ENCODE measurements around the gene KRT73. TPM values are rescaled to one million over a fixed set of nuclear protein-coding genes. Genes with fewer than 3 reads are reported as not detected.

KRT73 gene
- total and polyA plus RNA-seq, 2 donors (not counting 3 experiments of a cell fraction or from before 2014, with no cell fraction given): not detected

DNA sequence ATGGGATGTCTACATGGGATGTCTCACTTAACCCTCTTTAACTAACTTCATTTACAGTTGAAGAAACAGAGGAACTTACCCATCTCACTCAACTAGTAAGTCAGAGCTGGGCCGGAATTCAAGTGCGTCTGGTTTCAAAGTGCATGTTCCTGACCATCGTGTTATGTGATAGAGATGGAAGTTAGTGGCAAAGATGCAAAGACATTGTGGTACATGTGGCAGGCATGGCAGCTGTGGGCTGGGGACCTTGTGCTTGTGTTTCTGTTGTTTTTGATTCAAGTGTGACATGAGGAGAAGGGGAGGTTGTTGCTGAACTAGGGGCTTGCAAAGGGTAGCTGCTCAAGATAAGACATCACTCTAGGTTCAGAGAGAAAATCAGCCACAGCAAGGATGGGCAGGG lies 42.4 kb downstream of the KRT73 start:
- Histone ChIP-seq H3K27ac (ENCODE audit: insufficient read depth, low read depth, low read length) (no peak overlapping the region), H3K27me3 (ENCODE audit: control insufficient read depth in 2 of 2, insufficient read depth in 2 of 2, low read length in 2 of 2) (peaks cover 0 to 2% of the 10 kb centered on the region in 2 experiments), H3K79me2 (ENCODE audit: control insufficient read depth, insufficient read depth, low read length) (no peaks in the 10 kb centered on the region), H4K20me1 (replicated peaks; ENCODE audit: control insufficient read depth, extremely low read depth, insufficient read depth, low read length) (no peaks in the 10 kb centered on the region), H3K4me3 (replicated peaks in 1 of 3; ENCODE audit: insufficient read depth in 1 of 3, low read depth in 1 of 3, low read length in 3 of 3) (no peak overlapping the region), H3K4me2 (ENCODE audit: insufficient read depth, low read length) (no peak overlapping the region), H3K4me1 (ENCODE audit: control insufficient read depth, extremely low read depth, insufficient read depth, low read length) (no peaks in the 10 kb centered on the region), H3K36me3 (ENCODE audit: control insufficient read depth in 2 of 2, extremely low read depth in 1 of 2, insufficient read depth in 2 of 2, low read length in 2 of 2) (no peaks in the 10 kb centered on the region), H3K9ac (replicated peaks; ENCODE audit: extremely low read depth, insufficient read depth, low read length) (no peak overlapping the region), H3K9me1 (replicated peaks; ENCODE audit: control insufficient read depth, extremely low read depth, insufficient read depth, low read length) (no peaks in the 10 kb centered on the region), H2AFZ (ENCODE audit: low read depth, low read length) (no peak overlapping the region), H3K9me3 (replicated peaks; ENCODE audit: control insufficient read depth, insufficient read depth, low read length) (no peaks in the 10 kb centered on the region)
- dilution Hi-C loops (cut with MboI; ENCODE audit: extremely low pct_ligation_motif_present, low sequenced_read_pairs) (no loop called here), intact Hi-C loops (cut with micrococcal nuclease) (no loop called here)
- BruUV-seq (replicated peaks): no TSS peak
- POLR2A ChIA-PET: no interaction called here
- TF ChIP-seq EZH2 (IDR thresholded peaks at IDR 0.05; ENCODE audit: borderline replicate concordance, low read depth, low read length, severe bottlenecking) (no peak), GATA2 (IDR thresholded peaks at IDR 0.05; ENCODE audit: insufficient read depth, insufficient read length, low read depth, low read length) (no peak), FOS (IDR thresholded peaks at IDR 0.05; ENCODE audit: borderline replicate concordance, insufficient read depth, low read length) (no peak), POLR2AphosphoS5 (IDR thresholded peaks at IDR 0.05; ENCODE audit: insufficient read depth, low read depth, low read length) (no peak), JUN (IDR thresholded peaks at IDR 0.05; ENCODE audit: borderline replicate concordance, insufficient read depth, insufficient read length, low read depth) (no peak), MYC (IDR thresholded peaks at IDR 0.05; ENCODE audit: low read depth, low read length) (no peak), POLR2A (IDR thresholded peaks at IDR 0.05; ENCODE audit: low read depth, low read length) (no peak)
- TF ChIP-seq, protein P1, sequence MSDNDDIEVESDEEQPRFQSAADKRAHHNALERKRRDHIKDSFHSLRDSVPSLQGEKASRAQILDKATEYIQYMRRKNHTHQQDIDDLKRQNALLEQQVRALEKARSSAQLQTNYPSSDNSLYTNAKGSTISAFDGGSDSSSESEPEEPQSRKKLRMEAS (IDR thresholded peaks at IDR 0.05; ENCODE audit: insufficient read depth, insufficient read length): no peak
- TF ChIP-seq, protein P2, sequence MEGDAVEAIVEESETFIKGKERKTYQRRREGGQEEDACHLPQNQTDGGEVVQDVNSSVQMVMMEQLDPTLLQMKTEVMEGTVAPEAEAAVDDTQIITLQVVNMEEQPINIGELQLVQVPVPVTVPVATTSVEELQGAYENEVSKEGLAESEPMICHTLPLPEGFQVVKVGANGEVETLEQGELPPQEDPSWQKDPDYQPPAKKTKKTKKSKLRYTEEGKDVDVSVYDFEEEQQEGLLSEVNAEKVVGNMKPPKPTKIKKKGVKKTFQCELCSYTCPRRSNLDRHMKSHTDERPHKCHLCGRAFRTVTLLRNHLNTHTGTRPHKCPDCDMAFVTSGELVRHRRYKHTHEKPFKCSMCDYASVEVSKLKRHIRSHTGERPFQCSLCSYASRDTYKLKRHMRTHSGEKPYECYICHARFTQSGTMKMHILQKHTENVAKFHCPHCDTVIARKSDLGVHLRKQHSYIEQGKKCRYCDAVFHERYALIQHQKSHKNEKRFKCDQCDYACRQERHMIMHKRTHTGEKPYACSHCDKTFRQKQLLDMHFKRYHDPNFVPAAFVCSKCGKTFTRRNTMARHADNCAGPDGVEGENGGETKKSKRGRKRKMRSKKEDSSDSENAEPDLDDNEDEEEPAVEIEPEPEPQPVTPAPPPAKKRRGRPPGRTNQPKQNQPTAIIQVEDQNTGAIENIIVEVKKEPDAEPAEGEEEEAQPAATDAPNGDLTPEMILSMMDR (IDR thresholded peaks at IDR 0.05; ENCODE audit: extremely low read depth in 1 of 2, insufficient read depth in 1 of 2, low read depth in 1 of 2, low read length in 2 of 2): no peak
- CTCF ChIA-PET: interaction anchor here (0.9 kb wide), 1 partner anchor 304 kb away, joined by 4 read pairs; no protein-coding TSS in a partner anchor
- FAIRE-seq (no peak), DNase-seq (ENCODE audit: low read depth, low spot score) (no peak)
